ENCODE data around the gene ISM2. TPM values are rescaled to one million over a fixed set of nuclear protein-coding genes. Genes with fewer than 3 reads are reported as not detected.

Gene ISM2
- total and polyA plus RNA-seq, 9 of the 15 experiments (the other 6 are each of a cell fraction or from before 2014, with no cell fraction given) = 0.08 to 0.11 TPM; not detected in 7

GRCh38 chr14:77458249-77458950 is 40.2 kb downstream of the ISM2 start (continued):
- TF ChIP-seq NKRF (IDR thresholded peaks at IDR 0.05; ENCODE audit: borderline replicate concordance) (peak; percentile 55; the same call in 1 of the 2 replicates), RBBP5 (IDR thresholded peaks at IDR 0.05; ENCODE audit: borderline replicate concordance, insufficient read depth, low read length, poor library complexity, severe bottlenecking) (peak; percentile 25), FOXP1 (CRISPR knock-in tag; IDR thresholded peaks at IDR 0.05) (peak; percentile 76; the same call in 1 of the 2 replicates), E2F6 (IDR thresholded peaks at IDR 0.05; ENCODE audit: borderline replicate concordance in 1 of 2, extremely low read depth in 1 of 2, insufficient read depth in 1 of 2, insufficient read length in 1 of 2, low read depth in 1 of 2, low read length in 1 of 2, poor library complexity in 1 of 2, severe bottlenecking in 1 of 2) (peak in 1 of 2 experiments; percentile 46), MXI1 (IDR thresholded peaks at IDR 0.05; ENCODE audit: low read depth, low read length) (peak; percentile 81; the same call in 1 of the 2 replicates), RFX1 (IDR thresholded peaks at IDR 0.05) (peak; percentile 57; the same call in 1 of the 2 replicates), HDAC1 (IDR thresholded peaks at IDR 0.05) (peak in 1 of 2 experiments; percentile 59; a peak in 2 of 4 replicates), ARID4B (CRISPR knock-in tag; IDR thresholded peaks at IDR 0.05) (peak; percentile 82; the same call in 1 of the 2 replicates), SIN3A (IDR thresholded peaks at IDR 0.05; ENCODE audit: borderline replicate concordance in 2 of 2, control insufficient read depth in 1 of 2, low read depth in 2 of 2, low read length in 2 of 2) (peak in 1 of 2 experiments; percentile 78; a peak in 2 of 4 replicates), FOXK2 (conservative IDR thresholded peaks at IDR 0.05 in 1 of 2, IDR thresholded peaks at IDR 0.05 in 1 of 2; ENCODE audit: low read depth in 2 of 2) (no peak; a peak in 1 of 4 replicates), MTF1 (CRISPR knock-in tag; IDR thresholded peaks at IDR 0.05; ENCODE audit: borderline replicate concordance) (no peak), ETS1 (conservative IDR thresholded peaks at IDR 0.05; ENCODE audit: control insufficient read depth, low read depth, low read length) (peak; percentile 3; the same call in 1 of the 2 replicates), CCNT2 (IDR thresholded peaks at IDR 0.05; ENCODE audit: borderline replicate concordance, extremely low read depth, insufficient read length, low read depth, low read length) (peak; percentile 44), L3MBTL2 (IDR thresholded peaks at IDR 0.05) (peak; percentile 36), MAX (CRISPR knock-in tag; IDR thresholded peaks at IDR 0.05) (peak; percentile 69)
